IMR-90 (cell line): ENCODE data around the gene KCNQ2. TPM values are rescaled to one million over a fixed set of nuclear protein-coding genes. Genes with fewer than 3 reads are reported as not detected.

Source experiments
- ATAC-seq: fragments of 200-7000 bp; cut with Tn5 transposase; 2 replicates; pipeline ENCODE4 v1.9.1; 2020; ENCODE audit warnings: low read depth, mild to moderate bottlenecking, moderate library complexity
- BruUV-seq: library from RNA; stranded (reverse); fragments of 400-500 nt; replicated peaks from 2 replicates; lab custom pipeline; 2021; lab: Mats Ljungman, UMichigan
- CTCF ChIA-PET: fragments of 300-600 bp; formaldehyde crosslinking; extraction: SDS; loops from one replicate; lab custom pipeline; 2021; ENCODE audit warnings: antibody characterized with exemption; lab: Yijun Ruan, JAX
- POLR2A ChIA-PET: fragments of 300-600 bp; sonication (Branson Sonifier 250); formaldehyde crosslinking; loops from one replicate; lab custom pipeline; 2022; ENCODE audit warnings: antibody characterized with exemption; ENCODE audit not compliant: unreplicated experiment; lab: Charles Lee
- DNase-seq: peaks from one replicate; pipeline ENCODE4 v3.0.0; 2013
- H2AFZ ChIP-seq: replicated peaks from 2 replicates; pipeline ENCODE3; 2013; ENCODE audit warnings: low read length, mild to moderate bottlenecking; ENCODE audit not compliant: poor library complexity
- H2AK5ac ChIP-seq: 2 replicates; pipeline ENCODE4 v1.6.1; 2013; ENCODE audit warnings: low read depth, low read length, inconsistent platforms
- H2AK9ac ChIP-seq: replicated peaks from 2 replicates; pipeline ENCODE3; 2013; ENCODE audit warnings: mild to moderate bottlenecking, low read depth, low read length, moderate library complexity; ENCODE audit not compliant: poor library complexity
- H2BK120ac ChIP-seq: 2 replicates; pipeline ENCODE4 v1.6.1; 2013; ENCODE audit warnings: low read depth, low read length, inconsistent platforms
- H2BK15ac ChIP-seq: 3 replicates; pipeline ENCODE4 v1.6.1; 2013; ENCODE audit warnings: low read depth, low read length, inconsistent platforms
- H2BK20ac ChIP-seq: 2 replicates; pipeline ENCODE4 v1.6.1; 2013; ENCODE audit warnings: low read depth, mild to moderate bottlenecking, inconsistent platforms, low read length, moderate library complexity
- H2BK5ac ChIP-seq: 2 replicates; pipeline ENCODE4 v1.6.1; 2013; ENCODE audit warnings: mild to moderate bottlenecking, low read depth, low read length, inconsistent platforms; ENCODE audit not compliant: poor library complexity, severe bottlenecking
- H3K14ac ChIP-seq: replicated peaks from 2 replicates; pipeline ENCODE4 v1.6.1; 2013; ENCODE audit warnings: low read depth, low read length, inconsistent platforms
- H3K18ac ChIP-seq: 2 replicates; pipeline ENCODE4 v1.6.1; 2013; ENCODE audit warnings: low read depth, low read length, control low read depth
- H3K23ac ChIP-seq: 2 replicates; pipeline ENCODE4 v1.6.1; 2013; ENCODE audit warnings: low read depth, low read length, inconsistent platforms
- H3K27ac ChIP-seq: 2 replicates; pipeline ENCODE4 v1.5.1; 2013; ENCODE audit warnings: mild to moderate bottlenecking, control low read depth, low read length; ENCODE audit not compliant: insufficient read depth
- H3K27me3 ChIP-seq: 2 replicates; pipeline ENCODE4 v1.6.1; 2013; ENCODE audit warnings: low read length; ENCODE audit not compliant: control insufficient read depth, insufficient read depth
- H3K36me3 ChIP-seq: 2 replicates; pipeline ENCODE4 v1.6.1; 2013; ENCODE audit warnings: low read length, mixed read lengths; ENCODE audit not compliant: control insufficient read depth, insufficient read depth
- H3K4ac ChIP-seq: 2 replicates; pipeline ENCODE4 v1.6.1; 2013; ENCODE audit warnings: low read depth, low read length, inconsistent platforms
- H3K4me1 ChIP-seq: 2 replicates; pipeline ENCODE4 v1.6.1; 2013; ENCODE audit warnings: low read length, mixed read lengths; ENCODE audit not compliant: control insufficient read depth, insufficient read depth
- H3K4me2 ChIP-seq: 2 replicates; pipeline ENCODE4 v1.6.1; 2013; ENCODE audit warnings: low read depth, mild to moderate bottlenecking, control low read depth, low read length, moderate library complexity
- H3K4me3 ChIP-seq: 2 replicates; pipeline ENCODE4 v1.5.1; 2013; ENCODE audit warnings: low read depth, mild to moderate bottlenecking, control low read depth, low read length, moderate library complexity; ENCODE audit not compliant: insufficient read depth
- H3K56ac ChIP-seq: 2 replicates; pipeline ENCODE4 v1.6.1; 2013; ENCODE audit warnings: low read length, inconsistent platforms; ENCODE audit not compliant: insufficient read depth; ENCODE audit errors: extremely low read depth
- H3K79me1 ChIP-seq, 2 experiments: 2 replicates each; pipeline ENCODE4 v1.6.1; 2013; ENCODE audit warnings: low read length in 2 of 2, inconsistent platforms in 1 of 2, low read depth in 1 of 2
- H3K9ac ChIP-seq: 2 replicates; pipeline ENCODE4 v1.6.1; 2013; ENCODE audit warnings: low read depth, low read length, control low read depth
- H3K9me1 ChIP-seq: 2 replicates; pipeline ENCODE4 v1.6.1; 2013; ENCODE audit warnings: low read length, inconsistent platforms; ENCODE audit not compliant: insufficient read depth
- H3K9me3 ChIP-seq: 2 replicates; pipeline ENCODE4 v1.6.1; 2013; ENCODE audit warnings: low read length; ENCODE audit not compliant: control insufficient read depth, insufficient read depth
- H4K20me1 ChIP-seq: 2 replicates; pipeline ENCODE4 v1.6.1; 2013; ENCODE audit warnings: low read length, inconsistent platforms; ENCODE audit not compliant: insufficient read depth
- H4K5ac ChIP-seq: 2 replicates; pipeline ENCODE4 v1.6.1; 2013; ENCODE audit warnings: mild to moderate bottlenecking, low read depth, low read length, control low read depth
- H4K8ac ChIP-seq, 2 experiments: 2 replicates each; pipeline ENCODE4 v1.6.1; 2013; ENCODE audit warnings: low read depth in 2 of 2, low read length in 2 of 2, control low read depth in 1 of 2, inconsistent platforms in 1 of 2
- H4K91ac ChIP-seq: 2 replicates; pipeline ENCODE4 v1.6.1; 2013; ENCODE audit warnings: low read depth, low read length, inconsistent platforms; ENCODE audit not compliant: insufficient read depth
- CEBPB ChIP-seq: IDR thresholded peaks from 2 replicates; pipeline ENCODE4 v1.6.1; 2012; ENCODE audit warnings: low read depth, low read length, improper control_type of control experiment
- ELK1 ChIP-seq: fragments of 150-350 bp; IDR thresholded peaks from 2 replicates; pipeline ENCODE4 v1.6.1; 2016; ENCODE audit warnings: low read depth, mild to moderate bottlenecking, low read length, moderate library complexity, borderline replicate concordance
- MAFK ChIP-seq: IDR thresholded peaks from 2 replicates; pipeline ENCODE4 v1.6.1; 2012; ENCODE audit warnings: low read depth, low read length, improper control_type of control experiment
- MAZ ChIP-seq: IDR thresholded peaks from 2 replicates; pipeline ENCODE4 v1.6.1; 2012; ENCODE audit warnings: low read depth, mild to moderate bottlenecking, low read length, improper control_type of control experiment, moderate library complexity, borderline replicate concordance
- MXI1 ChIP-seq: IDR thresholded peaks from 2 replicates; pipeline ENCODE4 v1.6.1; 2012; ENCODE audit warnings: low read depth, mild to moderate bottlenecking, low read length, moderate library complexity, borderline replicate concordance
- RCOR1 ChIP-seq: IDR thresholded peaks from 2 replicates; pipeline ENCODE4 v1.6.1; 2012; ENCODE audit warnings: mild to moderate bottlenecking, low read length, improper control_type of control experiment; ENCODE audit not compliant: insufficient replicate concordance
- USF2 ChIP-seq: fragments of 150-350 bp; IDR thresholded peaks from 2 replicates; pipeline ENCODE4 v1.6.1; 2017; ENCODE audit warnings: mild to moderate bottlenecking, antibody characterized with exemption, low read length, low read depth
- WGBS, 2 experiments: methylation state at CpG; one replicate each; pipeline versions ENCODE4 v1.1.5 to v1.1.7; 2013; ENCODE audit warnings: missing lambda C conversion rate in 2 of 2; ENCODE audit not compliant: insufficient read length in 1 of 2; ENCODE audit errors: extremely low coverage in 2 of 2; 5-methylcytosine and 5-hydroxymethylcytosine counted together
- dilution Hi-C: fragments of 300-500 bp; cut with HindIII; formaldehyde crosslinking; loops from one replicate; pipeline ENCODE4 v1.14.3; 2018; ENCODE audit warnings: low sequenced_read_pairs; ENCODE audit not compliant: unreplicated experiment
- in situ Hi-C: fragments of 300-500 bp; cut with MboI; formaldehyde crosslinking; loops from 3 replicates; pipeline ENCODE4 v1.14.3; 2019; ENCODE audit warnings: low sequenced_read_pairs, inconsistent platforms, mixed read lengths
- intact Hi-C: fragments of 100-400 bp; cut with micrococcal nuclease; formaldehyde crosslinking; loops from 2 replicates; pipeline ENCODE4 v1.10.0; 2022
- polyA plus RNA-seq, 3 experiments: library from polyadenylated mRNA; depleted of rRNA; stranded (reverse); fragments of >200 nt; gene quantifications; 2 replicates each; pipeline ENCODE4 v1.2.3, GENCODE V29; 2012; ENCODE audit warnings: low replicate concordance in 1 of 3
- total RNA-seq: library from RNA; depleted of rRNA; stranded (reverse); fragments of >200 nt; gene quantifications from 2 replicates; pipeline ENCODE4 v1.2.3, GENCODE V29; 2012

KCNQ2 gene
- total and polyA plus RNA-seq, 2 of the 4 experiments (the other 2 are of a cell fraction): 0.02 TPM; not detected in 1

- Histone ChIP-seq H3K9me1 (no peaks in the 10 kb centered on the region), H2AFZ (no peak overlapping the region), H3K27ac (no peak overlapping the region), H2BK120ac (no peak overlapping the region), H3K4me2 (no peak overlapping the region), H2AK9ac (no peak overlapping the region), H3K4me3 (no peak overlapping the region), H3K4me1 (no peaks in the 10 kb centered on the region), H3K18ac (no peak overlapping the region), H4K5ac (no peak overlapping the region), H3K36me3 (no peaks in the 10 kb centered on the region), H2BK15ac (no peak overlapping the region), H3K9ac (no peak overlapping the region), H3K4ac (no peak overlapping the region), H3K79me1 (no peaks in the 10 kb centered on the region), H3K14ac (no peak overlapping the region), H4K8ac (no peak overlapping the region), H2BK20ac (no peak overlapping the region), H2BK5ac (no peak overlapping the region), H2AK5ac (no peak overlapping the region), H3K56ac (no peak overlapping the region), H3K23ac (no peak overlapping the region), H3K9me3 (no peaks in the 10 kb centered on the region), H4K91ac (no peak overlapping the region), H4K20me1 (no peaks in the 10 kb centered on the region), H3K27me3 (peaks cover 1% of the 10 kb centered on the region; the same call in 1 of the 2 replicates)
- DNase-seq: no peak
- ATAC-seq: no peak
- TF ChIP-seq MAFK: no peak
- no peak for TF ChIP-seq USF2
- no peak for TF ChIP-seq RCOR1
- no peak for TF ChIP-seq MAZ
- no peak for TF ChIP-seq MXI1
- no peak for TF ChIP-seq ELK1
- TF ChIP-seq CEBPB: no peak
- dilution Hi-C loops: no loop called here
- 52% methylated on average over 4 of the region's 31 CpGs; no CpG with 5 or more reads in 1 of the 2 experiments for WGBS, 2 experiments
- in situ Hi-C loops: no loop called here
- intact Hi-C loops: no loop called here
- POLR2A ChIA-PET: no interaction called here
- CTCF ChIA-PET: no interaction called here
- no TSS peak for BruUV-seq
Measured at GRCh38 chr20:63405102-63405730, 67.2 kb downstream of the KCNQ2 start.
